Breast epithelium (tissue), 3 donors: ENCODE data around the gene TIMM44.

Experiments
- CTCF ChIP-seq, 3 donors: fragments of 450-650 bp; IDR thresholded peaks; one replicate each; pipeline ENCODE4 v1.5.1; 2016 to 2017; ENCODE audit warnings: antibody characterized with exemption in 3 of 3, mild to moderate bottlenecking in 3 of 3, moderate library complexity in 3 of 3
- POLR2A ChIP-seq: fragments of 450-650 bp; IDR thresholded peaks from one replicate; pipeline ENCODE4 v1.6.1; 2016; ENCODE audit warnings: antibody characterized with exemption, mild to moderate bottlenecking, moderate library complexity

- no peak for TF ChIP-seq CTCF (IDR thresholded peaks at IDR 0.05)
- TF ChIP-seq POLR2A: peak; percentile 13
Measured at GRCh38 chr19:7943444-7944176, at the start of gene TIMM44.
